ENCODE results near the gene NXPH2.

NXPH2 gene

DNA sequence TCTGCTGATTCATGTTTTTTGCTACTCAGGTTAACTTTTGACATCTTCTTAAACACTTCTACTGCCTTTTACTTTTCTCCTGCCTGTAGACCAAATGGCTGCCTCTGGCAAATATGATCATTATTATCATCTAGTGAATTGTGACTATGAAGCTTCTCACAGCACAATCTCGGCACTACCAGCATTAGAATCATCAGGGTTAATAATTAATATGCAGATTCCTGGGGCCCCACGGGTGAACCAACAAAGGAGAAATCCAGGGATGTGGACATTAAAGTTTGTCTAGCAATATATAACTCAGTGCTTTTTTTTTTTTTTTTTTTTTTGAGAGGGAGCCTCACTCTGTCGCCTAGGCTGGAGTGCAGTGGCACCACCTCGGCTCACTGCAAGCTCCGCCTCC, 142.5 kb downstream of the NXPH2 start:
- DNase-seq (ENCODE audit: low read depth in 2 of 2): no peak

DNA sequence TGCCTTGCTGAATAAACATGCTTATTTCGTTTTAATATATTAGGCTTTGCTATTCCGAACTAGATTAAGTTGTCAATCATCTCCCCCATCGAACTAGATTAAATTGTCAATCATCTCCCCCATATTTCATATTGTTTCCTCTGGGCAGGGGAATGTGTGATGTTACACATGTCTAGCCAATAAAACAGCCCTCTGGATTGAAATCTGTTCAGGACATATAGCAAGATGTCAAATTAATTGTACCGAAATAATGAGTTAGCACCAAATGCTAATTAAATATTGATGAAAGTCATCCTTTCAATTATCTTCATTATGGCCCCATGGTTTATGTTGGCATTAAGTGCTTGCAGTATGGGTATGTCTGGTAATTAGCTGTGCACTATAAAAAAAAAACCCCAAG, 143.1 kb downstream of the NXPH2 start:
- DNase-seq (ENCODE audit: low read depth in 2 of 2): no peak

DNA sequence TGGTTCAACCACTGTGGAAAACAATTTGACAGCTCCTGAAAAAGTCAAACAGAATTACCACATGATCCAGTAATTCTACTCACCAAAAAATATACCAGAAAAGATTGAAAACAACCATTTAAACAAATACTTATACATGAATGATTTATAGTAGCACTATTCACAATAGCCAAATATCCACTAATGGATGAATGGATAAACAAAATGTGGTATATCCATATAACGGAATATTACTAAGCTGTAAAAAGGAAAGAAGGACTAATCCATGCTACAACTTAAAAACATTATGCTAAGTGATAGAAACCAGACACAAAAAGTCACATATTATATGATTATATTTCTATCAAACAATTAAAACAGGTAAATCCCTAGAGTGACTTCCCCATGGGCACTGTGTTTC, 147.1 kb downstream of the NXPH2 start:
- DNase-seq (ENCODE audit: low read depth in 2 of 2): no peak

DNA sequence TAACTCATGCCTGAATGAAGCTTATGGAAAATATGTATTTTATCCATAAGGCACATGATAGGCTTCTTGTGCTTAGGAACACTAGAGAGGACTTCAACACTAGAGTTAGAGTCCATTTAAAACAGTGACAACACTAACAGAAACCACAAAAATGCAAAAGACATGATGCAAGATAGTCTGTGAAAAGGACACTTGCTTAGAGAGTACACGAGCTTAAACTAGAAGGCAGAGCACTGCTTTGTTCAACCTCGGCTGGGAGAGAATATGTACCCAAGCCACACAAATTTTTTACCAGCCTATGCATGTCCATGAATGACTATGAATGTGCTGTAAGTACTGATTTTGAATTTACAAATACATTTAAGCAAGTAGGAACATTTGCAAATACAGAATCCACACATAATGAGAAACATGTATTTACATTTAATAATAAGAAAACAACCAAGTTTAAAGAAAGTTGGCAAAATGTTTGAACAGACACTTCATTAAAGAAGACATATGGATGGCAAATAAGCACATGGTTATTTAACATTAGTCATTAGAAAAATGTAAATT, 148.0 kb downstream of the NXPH2 start:
- DNase-seq (ENCODE audit: low read depth in 2 of 2): no peak

DNA sequence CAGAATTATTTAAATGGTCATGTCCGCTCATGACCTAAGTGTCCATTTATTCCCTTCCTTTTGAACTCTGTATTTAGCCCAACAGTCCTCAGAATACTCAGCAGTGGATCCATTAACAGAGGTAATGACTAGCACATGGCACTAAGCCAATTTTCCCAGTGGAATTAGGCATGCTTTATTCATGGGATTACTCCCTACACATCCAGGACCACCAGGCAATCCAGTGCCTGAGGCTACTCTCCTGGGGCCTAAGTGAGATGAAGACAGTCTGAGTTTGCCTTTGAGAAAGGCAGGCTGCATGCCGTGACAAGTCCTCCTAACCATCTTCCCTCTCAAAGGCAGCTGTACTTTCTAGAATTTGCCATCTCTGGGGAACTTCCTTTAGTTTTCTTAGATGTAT, 150.0 kb downstream of the NXPH2 start:
- DNase-seq (ENCODE audit: low read depth in 2 of 2): no peak

DNA sequence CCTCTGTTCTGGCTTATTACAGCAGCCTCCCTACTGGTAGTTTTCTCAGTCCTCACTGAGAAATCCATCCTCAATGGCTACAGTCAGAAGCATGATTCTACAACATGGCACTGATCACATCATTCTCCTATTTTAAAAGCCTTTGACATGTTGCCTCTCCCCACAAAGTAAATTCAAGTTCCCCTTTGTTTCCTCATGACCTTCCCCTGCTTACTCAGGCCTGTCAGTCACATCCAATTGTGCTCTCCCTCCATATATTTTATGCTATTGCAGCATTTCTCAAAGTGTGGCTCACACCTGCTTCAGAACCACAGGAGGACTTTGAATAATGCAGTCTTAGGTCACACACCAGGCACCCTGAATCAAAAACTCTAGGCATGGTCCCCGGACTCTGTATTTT, 154.0 kb downstream of the NXPH2 start:
- no peak for DNase-seq (ENCODE audit: low read depth in 2 of 2)

DNA sequence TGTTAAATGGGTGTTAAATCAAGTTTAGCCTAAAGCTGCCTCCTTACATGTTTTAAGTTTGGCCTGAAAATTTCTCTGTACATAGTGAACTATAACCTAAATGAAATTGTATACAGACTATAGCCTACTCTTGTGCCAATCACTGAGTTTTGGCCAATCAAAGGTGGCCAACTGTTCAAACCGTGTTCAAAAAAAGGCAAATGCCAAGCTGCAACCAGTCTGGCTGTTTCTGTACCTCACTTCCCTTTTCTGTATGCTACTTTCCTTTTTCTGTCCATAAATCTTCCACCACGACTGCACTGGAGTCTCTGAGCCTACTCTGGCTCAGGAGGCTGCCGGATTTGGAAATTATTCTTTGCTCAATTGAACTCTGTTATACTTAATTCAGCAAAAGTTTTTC, 157.6 kb downstream of the NXPH2 start:
- DNase-seq (ENCODE audit: low read depth in 2 of 2): no peak

DNA sequence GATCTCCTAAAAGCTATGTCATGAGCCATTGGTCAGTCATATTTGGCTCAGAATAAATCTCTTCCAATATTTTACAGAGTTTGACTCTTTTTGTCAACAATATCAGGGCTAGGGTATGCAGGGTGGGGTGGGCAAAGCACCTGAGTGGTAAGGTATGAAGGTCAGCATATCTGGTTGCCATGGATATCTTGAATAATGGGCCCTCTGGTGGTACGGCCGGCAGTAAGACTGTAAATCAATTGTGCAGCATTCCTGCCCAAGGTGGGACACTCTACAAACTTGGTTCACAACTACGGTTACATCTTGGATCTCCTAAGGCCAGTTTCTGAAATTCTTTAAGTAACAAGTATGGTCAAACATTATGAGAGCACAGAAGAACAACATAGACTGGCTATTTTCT, 159.1 kb downstream of the NXPH2 start:
- no peak for DNase-seq (ENCODE audit: low read depth in 2 of 2)

DNA sequence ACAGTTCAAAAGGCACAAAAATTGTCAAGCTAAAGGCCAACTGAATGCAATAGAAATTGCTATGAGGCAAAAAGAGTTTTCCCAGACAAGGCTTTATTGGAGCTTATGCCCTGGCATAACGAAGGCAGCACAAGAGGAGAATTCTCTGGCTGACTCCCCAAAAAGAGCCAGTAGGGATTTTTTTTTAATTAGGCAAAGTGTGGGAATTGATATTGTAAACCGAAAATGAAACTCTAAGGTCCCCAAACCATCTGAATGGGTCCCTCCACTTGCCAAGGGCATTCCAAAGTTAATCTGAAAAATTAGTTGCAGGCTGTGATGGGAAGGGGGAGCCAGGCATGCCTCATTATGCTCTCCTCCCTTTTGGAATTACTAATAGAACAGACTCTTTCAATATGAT, 159.8 kb downstream of the NXPH2 start:
- no peak for DNase-seq (ENCODE audit: low read depth in 2 of 2)
